Amniotic stem cell (primary cell): ENCODE measurements around the gene PLEKHG4B.
A peak's percentile ranks its signal among the peaks of the same experiment; 100 is the strongest.

ENCODE experiments used
- DNase-seq: peaks from one replicate; lab custom pipeline; 2025; lab: John Stamatoyannopoulos, UW

The PLEKHG4B gene

DNA sequence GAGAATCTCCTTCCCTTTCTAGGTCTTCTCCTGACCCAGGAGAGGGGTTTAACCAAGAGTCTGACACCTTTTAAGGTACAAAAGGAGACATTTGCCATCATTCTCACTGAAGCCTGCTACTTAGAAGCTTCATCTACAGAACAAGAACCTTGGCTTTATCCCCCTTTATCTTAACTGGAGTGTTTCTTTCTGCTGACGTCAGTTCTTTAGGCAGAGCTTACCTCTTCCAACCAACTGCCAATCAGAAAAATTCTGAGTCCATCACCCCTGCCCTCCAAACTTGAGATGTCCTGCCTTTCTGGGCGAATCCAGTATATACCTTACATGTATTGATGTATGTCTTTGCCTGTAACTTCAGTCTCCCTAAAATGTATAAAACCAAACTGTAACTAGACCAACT lies 37.2 kb downstream of the PLEKHG4B start:
- DNase-seq = no peak

DNA sequence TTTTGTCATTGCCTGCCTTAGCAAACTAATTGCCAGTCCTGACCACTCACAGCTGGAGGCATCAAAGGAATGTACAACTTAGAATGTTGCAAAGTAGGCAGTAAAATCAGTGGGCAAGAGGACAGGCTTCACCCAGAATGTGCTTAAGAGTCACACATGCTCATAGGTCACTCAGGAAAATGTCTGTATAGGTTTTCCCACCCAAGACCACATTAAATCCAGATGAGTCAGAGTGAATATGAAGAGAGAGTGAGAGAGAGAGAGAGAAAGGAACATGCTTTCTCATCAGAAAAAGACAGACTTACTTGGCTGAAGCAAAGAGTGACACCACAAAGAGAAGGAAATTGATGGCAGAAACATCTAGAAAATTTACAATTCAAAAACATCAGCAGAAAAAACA lies 37.9 kb downstream of the PLEKHG4B start:
- no peak for DNase-seq

- no peak for DNase-seq
Observed at GRCh38 chr5:130601-131131, 38.7 kb downstream of the PLEKHG4B start.

GRCh38 chr5:136901-137300 lies 44.9 kb downstream of the PLEKHG4B start:
- no peak for DNase-seq

DNA sequence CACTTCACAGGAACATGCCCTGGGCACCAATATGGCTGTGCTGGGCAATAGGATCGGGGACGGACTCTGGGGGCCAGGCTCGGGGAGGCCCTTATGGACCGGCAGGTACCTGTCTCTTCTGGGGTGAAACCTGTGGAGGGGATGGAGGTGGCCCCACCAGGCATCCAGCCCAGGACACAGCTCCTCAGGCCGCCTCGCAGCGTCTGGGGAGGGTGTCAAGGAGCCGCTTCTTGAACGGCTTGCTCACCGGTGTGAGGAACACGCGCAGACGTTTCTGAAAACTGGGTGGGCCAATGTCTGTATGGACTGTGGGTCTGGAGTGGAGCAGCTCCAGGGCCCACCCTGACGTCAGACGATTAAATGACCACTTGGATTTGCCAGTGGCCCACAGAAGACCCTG lies 45.8 kb downstream of the PLEKHG4B start:
- no peak for DNase-seq

GRCh38 chr5:138936-139335 lies 47.0 kb downstream of the PLEKHG4B start:
- DNase-seq = no peak

- DNase-seq = no peak
Observed at GRCh38 chr5:139579-140442, 47.8 kb downstream of the PLEKHG4B start.

DNA sequence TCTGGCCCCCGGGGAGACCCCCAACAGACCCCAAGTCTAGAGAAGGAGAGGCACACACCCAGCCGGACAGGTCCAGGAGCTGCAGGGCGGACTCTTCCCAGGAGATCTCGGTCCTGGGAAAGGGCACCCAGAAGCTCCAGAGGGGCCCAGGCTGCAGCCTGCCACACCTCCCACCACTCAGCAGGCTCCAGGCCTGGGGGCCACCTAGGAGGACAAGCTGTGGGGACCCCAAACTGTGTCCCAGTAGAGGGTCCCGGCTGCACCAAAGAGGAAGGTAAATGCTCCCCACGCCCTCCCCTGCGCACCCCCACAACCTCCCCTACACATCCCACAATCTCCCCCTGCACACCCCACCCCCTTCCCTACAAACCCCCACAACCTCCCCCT lies 48.5 kb downstream of the PLEKHG4B start:
- no peak for DNase-seq

GRCh38 chr5:141211-141610 lies 49.2 kb downstream of the PLEKHG4B start:
- no peak for DNase-seq

GRCh38 chr5:141761-142160 lies 49.8 kb downstream of the PLEKHG4B start:
- no peak for DNase-seq

GRCh38 chr5:142246-142810 lies 50.4 kb downstream of the PLEKHG4B start:
- no peak for DNase-seq

- DNase-seq = no peak
Observed at GRCh38 chr5:143041-143440, 51.1 kb downstream of the PLEKHG4B start.

- no peak for DNase-seq
Observed at GRCh38 chr5:144941-145340, 53.0 kb downstream of the PLEKHG4B start.

DNA sequence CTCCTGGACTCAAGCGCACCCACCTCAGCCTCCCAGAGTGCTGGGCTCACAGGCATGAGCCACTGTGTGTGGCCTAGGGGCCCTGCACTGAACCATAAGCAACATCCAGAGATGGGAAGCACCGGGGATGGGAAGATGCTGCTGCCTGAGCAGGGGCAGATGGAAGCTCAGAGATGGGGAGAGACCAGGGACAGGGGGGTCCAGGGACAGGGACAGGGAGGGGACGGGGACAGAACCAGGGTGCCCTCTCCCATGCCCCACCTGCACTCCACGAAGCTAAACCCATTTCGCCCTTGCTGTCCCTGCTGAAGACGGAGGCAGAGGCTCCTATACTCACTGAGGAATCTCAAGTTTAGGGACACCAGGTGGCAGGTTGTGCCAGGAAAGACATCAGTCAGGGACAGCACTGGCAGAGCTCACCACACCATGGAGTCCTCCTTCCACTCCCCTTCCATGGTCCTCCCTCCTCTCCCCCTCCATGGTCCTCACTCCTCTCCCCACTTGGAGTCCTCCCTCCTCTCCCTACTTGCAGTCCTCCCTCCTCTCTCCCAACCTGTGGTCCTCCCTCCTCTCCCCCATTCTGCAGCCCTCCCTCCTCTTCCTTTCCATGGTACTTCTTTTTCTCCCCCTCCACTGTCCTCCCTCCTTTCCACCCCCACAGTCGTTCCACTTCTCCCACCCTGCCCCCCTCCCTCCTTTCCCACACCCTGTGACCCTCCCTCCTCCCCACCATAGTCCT lies 53.8 kb downstream of the PLEKHG4B start:
- DNase-seq = no peak

GRCh38 chr5:147751-148150 lies 55.8 kb downstream of the PLEKHG4B start:
- DNase-seq = no peak

- peak; percentile 37 for DNase-seq
Observed at GRCh38 chr5:149745-150485, 57.9 kb downstream of the PLEKHG4B start.

- no peak for DNase-seq
Observed at GRCh38 chr5:150746-151145, 58.8 kb downstream of the PLEKHG4B start.

DNA sequence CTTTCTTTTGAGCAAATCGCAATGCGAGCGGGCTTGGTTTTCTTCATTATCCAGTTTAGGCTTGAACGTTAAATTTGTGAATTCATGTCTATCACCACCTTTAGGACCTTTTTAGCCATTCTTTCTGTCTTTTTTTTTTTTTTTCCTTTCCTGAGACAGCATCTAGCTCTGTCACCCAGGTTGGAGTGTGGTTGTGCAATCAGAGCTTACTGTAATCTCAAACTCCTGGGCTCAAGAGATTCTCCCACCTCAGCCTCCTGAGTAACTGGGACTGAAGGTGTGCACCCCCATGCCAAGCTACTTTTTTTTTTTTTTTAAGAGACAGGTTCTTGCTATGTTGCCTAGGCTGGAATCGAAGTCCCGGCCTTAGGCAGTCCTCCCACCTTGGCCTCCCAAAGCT lies 60.1 kb downstream of the PLEKHG4B start:
- DNase-seq = no peak

DNA sequence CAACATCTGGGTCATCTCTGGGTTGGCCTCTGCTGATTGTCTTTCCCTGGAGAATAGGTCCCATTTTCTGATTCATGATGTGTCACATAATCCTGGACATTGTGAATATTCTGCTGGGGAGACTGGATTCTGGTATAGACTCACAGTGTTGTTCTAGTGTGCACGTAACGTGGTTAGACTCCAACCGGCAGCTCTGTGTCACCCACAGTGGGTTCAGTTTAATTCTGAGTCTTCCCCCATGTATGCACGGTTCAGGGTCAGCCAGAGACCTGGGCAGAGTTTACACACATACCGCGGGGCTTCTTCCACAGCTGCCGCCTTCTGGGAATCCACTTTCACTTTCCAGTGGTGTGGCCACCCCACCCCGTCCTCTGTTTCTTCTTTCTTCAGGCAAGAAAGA lies 61.3 kb downstream of the PLEKHG4B start:
- DNase-seq = no peak

DNA sequence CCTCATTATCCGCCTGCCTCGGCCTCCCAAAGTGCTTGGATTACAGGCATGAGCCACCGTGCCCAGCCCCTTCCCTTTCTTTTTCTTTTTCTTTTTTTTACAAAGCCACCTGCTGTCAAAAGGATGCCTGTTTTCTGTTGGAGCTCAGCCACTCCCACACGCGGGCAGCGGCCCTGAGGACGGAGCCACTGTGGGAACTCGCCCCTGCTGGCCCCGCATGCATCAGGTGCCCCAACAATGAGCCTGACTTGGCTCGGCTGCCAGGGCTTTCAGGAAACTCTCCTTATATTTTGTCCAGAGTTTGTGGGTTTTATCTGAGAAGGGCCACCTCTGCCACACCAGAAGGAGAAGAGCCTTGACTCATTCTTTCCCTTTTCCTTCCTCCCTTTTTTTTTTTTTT lies 62.3 kb downstream of the PLEKHG4B start:
- DNase-seq = no peak

GRCh38 chr5:154826-155225 lies 62.9 kb downstream of the PLEKHG4B start:
- no peak for DNase-seq
